K562 (cell line): ENCODE measurements around the gene PLCG2. TPM values are rescaled to one million over a fixed set of nuclear protein-coding genes. Genes with fewer than 3 reads are reported as not detected.

Source experiments
- ATF4 ChIP-seq: fragments of 450-650 bp; formaldehyde crosslinking; IDR thresholded peaks from 2 replicates; pipeline ENCODE4 v1.4.0; 2022; ENCODE audit warnings: mild to moderate bottlenecking, moderate library complexity
- BHLHE40 ChIP-seq: IDR thresholded peaks from 2 replicates; pipeline ENCODE4 v1.6.1; 2011; ENCODE audit warnings: low read length, improper control_type of control experiment
- BRD9 ChIP-seq: fragments of 450-650 bp; IDR thresholded peaks from 2 replicates; pipeline ENCODE4 v1.6.1; 2018; ENCODE audit warnings: low read depth; ENCODE audit not compliant: partially characterized antibody
- CBFB ChIP-seq: sonication (generic); formaldehyde crosslinking; IDR thresholded peaks from 2 replicates; pipeline ENCODE4 v1.4.0; 2020; ENCODE audit warnings: mild to moderate bottlenecking, missing genetic modification reagents
- CEBPB ChIP-seq: fragments of 450-650 bp; IDR thresholded peaks from 2 replicates; pipeline ENCODE4 v1.6.1; 2016; ENCODE audit warnings: missing genetic modification characterization, missing compliant biosample characterization
- DMBX1 ChIP-seq: fragments of 250-450 bp; sonication (Bioruptor Pico); IDR thresholded peaks from 2 replicates; pipeline ENCODE4 v1.8.0; 2022; ENCODE audit warnings: inconsistent platforms, mild to moderate bottlenecking, moderate library complexity, borderline replicate concordance
- EGR1 ChIP-seq: fragments of 450-650 bp; conservative IDR thresholded peaks from 2 replicates; pipeline ENCODE4 v1.6.1; 2017; ENCODE audit warnings: mild to moderate bottlenecking
- FUS ChIP-seq: fragments of 200-400 bp; formaldehyde crosslinking; optimal IDR thresholded peaks from 2 replicates; pipeline ENCODE3; 2017; ENCODE audit warnings: low read depth, low read length
- HES1 ChIP-seq: fragments of 450-650 bp; IDR thresholded peaks from 2 replicates; pipeline ENCODE4 v1.6.1; 2016; ENCODE audit warnings: low read depth, mild to moderate bottlenecking, moderate library complexity
- HNRNPK ChIP-seq: fragments of 200-400 bp; formaldehyde crosslinking; IDR thresholded peaks from one replicate; pipeline ENCODE4 v1.6.1; 2018; ENCODE audit warnings: mild to moderate bottlenecking, low read depth, low read length; ENCODE audit not compliant: poor library complexity, severe bottlenecking
- JUND ChIP-seq, 2 experiments: IDR thresholded peaks; 2 replicates in 1 of 2; 3 replicates in 1 of 2; pipeline ENCODE4 v1.6.1; 2011; ENCODE audit warnings: borderline replicate concordance in 2 of 2, low read depth in 2 of 2, low read length in 2 of 2, improper control_type of control experiment in 1 of 2, missing biosample characterization in 1 of 2, missing genetic modification characterization in 1 of 2, missing genetic modification reagents in 1 of 2
- KAT7 ChIP-seq: sonication (generic); formaldehyde crosslinking; IDR thresholded peaks from 2 replicates; pipeline ENCODE4 v1.8.0; 2022; ENCODE audit warnings: missing genetic modification reagents, mild to moderate bottlenecking, borderline replicate concordance
- KHSRP ChIP-seq: fragments of 450-650 bp; IDR thresholded peaks from 2 replicates; pipeline ENCODE4 v1.6.1; 2017
- MTA2 ChIP-seq: fragments of 450-650 bp; IDR thresholded peaks from 2 replicates; pipeline ENCODE4 v1.6.1; 2016; ENCODE audit warnings: low read depth
- NR2C2 ChIP-seq, 2 experiments: fragments of 200-800 bp in 1 of 2; sonication (Bioruptor generic) in 1 of 2; sonication (generic) in 1 of 2; formaldehyde crosslinking in 1 of 2; IDR thresholded peaks; 2 replicates each; pipeline versions ENCODE4 v1.6.1 to v1.8.0; 2016 to 2022; ENCODE audit warnings: mild to moderate bottlenecking in 1 of 2, missing compliant biosample characterization in 1 of 2, missing genetic modification characterization in 1 of 2, missing genetic modification reagents in 1 of 2
- NUFIP1 ChIP-seq: fragments of 450-650 bp; IDR thresholded peaks from 2 replicates; pipeline ENCODE4 v1.6.1; 2018; ENCODE audit not compliant: partially characterized antibody
- PHF21A ChIP-seq: fragments of 450-650 bp; IDR thresholded peaks from 2 replicates; pipeline ENCODE4 v1.6.1; 2017; ENCODE audit warnings: low read depth, borderline replicate concordance
- RB1 ChIP-seq: fragments of 450-650 bp; IDR thresholded peaks from 2 replicates; pipeline ENCODE4 v1.6.1; 2017; ENCODE audit warnings: low read depth, mild to moderate bottlenecking
- RFX5 ChIP-seq: IDR thresholded peaks from 2 replicates; pipeline ENCODE4 v1.6.1; 2011; ENCODE audit warnings: low read depth, mild to moderate bottlenecking, improper control_type of control experiment, low read length
- RNF2 ChIP-seq: sonication (generic); IDR thresholded peaks from 2 replicates; pipeline ENCODE4 v1.6.1; 2016
- SRSF3 ChIP-seq: fragments of 200-400 bp; formaldehyde crosslinking; IDR thresholded peaks from 2 replicates; pipeline ENCODE4 v1.6.1; 2016; ENCODE audit warnings: mild to moderate bottlenecking, low read length, moderate library complexity; ENCODE audit not compliant: insufficient read depth
- TEAD2 ChIP-seq: fragments of 450-650 bp; IDR thresholded peaks from 2 replicates; pipeline ENCODE4 v1.6.1; 2016; ENCODE audit warnings: missing genetic modification characterization, control low read depth, missing compliant biosample characterization
- THRAP3 ChIP-seq: fragments of 450-650 bp; IDR thresholded peaks from 2 replicates; pipeline ENCODE4 v1.6.1; 2016; ENCODE audit warnings: mild to moderate bottlenecking, inconsistent platforms, borderline replicate concordance
- ZBTB7A ChIP-seq: IDR thresholded peaks from 2 replicates; pipeline ENCODE4 v1.6.1; 2011; ENCODE audit warnings: low read depth, mild to moderate bottlenecking, low read length, moderate library complexity, borderline replicate concordance; ENCODE audit not compliant: control insufficient read depth
- ZNF436 ChIP-seq: fragments of 250-450, 450-650 bp; sonication (Bioruptor Pico); formaldehyde crosslinking; IDR thresholded peaks from 2 replicates; pipeline ENCODE4 v1.7.0; 2020; ENCODE audit warnings: mild to moderate bottlenecking
- ZNF445 ChIP-seq: fragments of 250-450 bp; sonication (Bioruptor Pico); IDR thresholded peaks from 2 replicates; pipeline ENCODE4 v1.4.0; 2020; ENCODE audit warnings: low read depth, mild to moderate bottlenecking, moderate library complexity
- ZNF511 ChIP-seq: sonication (generic); formaldehyde crosslinking; IDR thresholded peaks from 2 replicates; pipeline ENCODE4 v1.8.0; 2022; ENCODE audit warnings: mild to moderate bottlenecking, missing genetic modification reagents
- ZNF785 ChIP-seq: fragments of 250-450 bp; sonication (Bioruptor Pico); IDR thresholded peaks from 2 replicates; pipeline ENCODE4 v1.4.0; 2020; ENCODE audit warnings: mild to moderate bottlenecking
- polyA plus RNA-seq, 8 experiments: library from polyadenylated mRNA; depleted of rRNA in 4 of 8; stranded (reverse) in 5 of 8; unstranded in 3 of 8; fragments of >200 nt; fragmentation: Nextera tagmentation in 2 of 8; fragmentation: Illumina TruSeq in 1 of 8; extraction: Ambion mirVana in 2 of 8; extraction: Trizol in 1 of 8; gene quantifications; 2 replicates each; pipeline versions ENCODE4 v1.2.1 to v1.2.3, GENCODE V29; 2011 to 2014; ENCODE audit warnings: inconsistent platforms in 1 of 8, missing spikeins in 1 of 8
- total RNA-seq, 7 experiments: library from RNA; depleted of rRNA in 6 of 7; stranded (reverse); fragments of >200 nt in 6 of 7; fragmentation: Illumina TruSeq in 2 of 7; extraction: Trizol in 2 of 7; gene quantifications; 2 replicates each; pipeline versions ENCODE4 v1.2.1 to v1.2.3, GENCODE V29; 2011 to 2021; ENCODE audit warnings: low replicate concordance in 1 of 7

Gene PLCG2
- total and polyA plus RNA-seq, 9 of the 15 experiments (the other 6 are each of a cell fraction or from before 2014, with no cell fraction given), result 0.94 to 7.1 (median 3.1) TPM

- no peak for TF ChIP-seq KAT7 (CRISPR knock-in tag)
- no peak for TF ChIP-seq HES1
- no peak for TF ChIP-seq KHSRP
- peak; percentile 77; the same call in 1 of the 2 replicates for TF ChIP-seq RB1
- TF ChIP-seq RFX5, result no peak
- no peak for TF ChIP-seq HNRNPK
- TF ChIP-seq EGR1, result no peak
- TF ChIP-seq NR2C2 (CRISPR knock-in tag; IDR thresholded peaks at IDR 0.05), result no peak
- no peak for TF ChIP-seq NR2C2 (tag; IDR thresholded peaks at IDR 0.05)
- TF ChIP-seq RNF2, result no peak
- TF ChIP-seq THRAP3, result no peak
- no peak for TF ChIP-seq CEBPB (tag)
- TF ChIP-seq TEAD2, result no peak
- TF ChIP-seq ZNF511 (CRISPR knock-in tag), result no peak
- no peak for TF ChIP-seq BHLHE40
- TF ChIP-seq NUFIP1, result no peak
- TF ChIP-seq PHF21A, result 0 out of 2 replicates have a peak, but pooled peaks have one; percentile 9
- TF ChIP-seq SRSF3, result no peak
- TF ChIP-seq CBFB (CRISPR knock-in tag), result peak; percentile 15; the same call in 1 of the 2 replicates
- no peak for TF ChIP-seq ZNF436
- TF ChIP-seq FUS, result no peak
- TF ChIP-seq MTA2, result no peak
- no peak for TF ChIP-seq ZNF445
- no peak for TF ChIP-seq BRD9
- TF ChIP-seq JUND (IDR thresholded peaks at IDR 0.05; ENCODE audit: borderline replicate concordance, low read depth, low read length), result peak; percentile 36; the same call in 1 of the 2 replicates
- TF ChIP-seq JUND (tag; IDR thresholded peaks at IDR 0.05; ENCODE audit: borderline replicate concordance, low read depth, low read length), result no peak
- TF ChIP-seq ATF4 (CRISPR knock-in tag), result no peak
- no peak for TF ChIP-seq ZNF785 (CRISPR knock-in tag)
- TF ChIP-seq DMBX1 (CRISPR knock-in tag), result no peak
- peak; percentile 70; the same call in 1 of the 2 replicates for TF ChIP-seq ZBTB7A
Measured at GRCh38 chr16:81730090-81731051, 48.7 kb upstream of the PLCG2 start (continued).
